Suprapubic skin (tissue), 4 donors: ENCODE results near the gene MLH3. TPM values are rescaled to one million over a fixed set of nuclear protein-coding genes. Genes with fewer than 3 reads are reported as not detected.
A peak's percentile ranks its signal among the peaks of the same experiment; 100 is the strongest.

Experiments used
- DNase-seq, 2 donors: peaks; one replicate each; pipeline ENCODE4 v3.0.0-alpha.2; 2019; ENCODE audit warnings: low spot score in 2 of 2
- H3K27ac ChIP-seq: fragments of 200-600 bp; sonication (generic); one replicate; pipeline ENCODE4 v1.5.1; 2019
- H3K27me3 ChIP-seq: fragments of 200-600 bp; sonication (generic); one replicate; pipeline ENCODE4 v1.5.1; 2019
- H3K36me3 ChIP-seq: fragments of 200-600 bp; sonication (generic); one replicate; pipeline ENCODE4 v1.5.1; 2019
- H3K4me1 ChIP-seq: fragments of 200-600 bp; sonication (generic); one replicate; pipeline ENCODE4 v1.5.1; 2019
- H3K4me3 ChIP-seq: fragments of 200-600 bp; sonication (generic); one replicate; pipeline ENCODE4 v1.5.1; 2019; ENCODE audit warnings: mild to moderate bottlenecking
- H3K9me3 ChIP-seq: fragments of 200-600 bp; sonication (generic); one replicate; pipeline ENCODE4 v1.5.1; 2019
- CTCF ChIP-seq, 2 donors: fragments of 200-600 bp in 1 of 2; fragments of 450-650 bp in 1 of 2; sonication (generic) in 1 of 2; IDR thresholded peaks; one replicate each; pipeline ENCODE4 v1.5.1; 2016 to 2019; ENCODE audit warnings: antibody characterized with exemption in 2 of 2, mild to moderate bottlenecking in 1 of 2, moderate library complexity in 1 of 2
- EP300 ChIP-seq: sonication (generic); formaldehyde crosslinking; IDR thresholded peaks from one replicate; pipeline ENCODE4 v1.6.1; 2017; ENCODE audit warnings: antibody characterized with exemption
- POLR2A ChIP-seq, 2 donors: fragments of 450-650 bp; IDR thresholded peaks; one replicate each; pipeline ENCODE4 v1.6.1; 2017; ENCODE audit warnings: antibody characterized with exemption in 2 of 2, mild to moderate bottlenecking in 2 of 2, moderate library complexity in 2 of 2
- POLR2AphosphoS5 ChIP-seq, 3 donors: sonication (generic); formaldehyde crosslinking; IDR thresholded peaks; one replicate each; pipeline ENCODE4 v1.6.1; 2017; ENCODE audit warnings: antibody characterized with exemption in 3 of 3
- WGBS: methylation state at CpG from one replicate; pipeline ENCODE4 v1.1.5; 2018; 5-methylcytosine and 5-hydroxymethylcytosine counted together
- total RNA-seq, 4 donors: library from RNA; depleted of rRNA; stranded (reverse); fragments of >200 nt; gene quantifications; one replicate each; pipeline ENCODE4 v1.1.0, GENCODE V29; 2016

The MLH3 gene
- total RNA-seq, 4 donors from 2014 or later: 8.6 to 27.0 (median 14.1) TPM

- 18% methylated on average over 2 of the region's 2 CpGs for WGBS
- no peaks in the 10 kb centered on the region for H3K27me3 ChIP-seq
- no peak for DNase-seq
- no peak overlapping the region for H3K4me3 ChIP-seq
- H3K36me3 ChIP-seq: no peaks in the 10 kb centered on the region
- H3K27ac ChIP-seq: no peak overlapping the region
- no peaks in the 10 kb centered on the region for H3K9me3 ChIP-seq
- TF ChIP-seq POLR2A (IDR thresholded peaks at IDR 0.05) (no peak), POLR2AphosphoS5 (IDR thresholded peaks at IDR 0.05) (no peak), CTCF (IDR thresholded peaks at IDR 0.05) (no peak), EP300 (no peak)
- H3K4me1 ChIP-seq: peaks cover 38% of the 10 kb centered on the region
These were observed 6.9 kb downstream of the MLH3 start for GRCh38 chr14:75044322-75044721.

GRCh38 chr14:75042035-75042434 lies 9.2 kb downstream of the MLH3 start:
- no peak overlapping the region for H3K27ac ChIP-seq
- no peak for DNase-seq
- TF ChIP-seq POLR2AphosphoS5 (IDR thresholded peaks at IDR 0.05): no peak
- no peak for TF ChIP-seq EP300
- no peak for TF ChIP-seq CTCF (IDR thresholded peaks at IDR 0.05)
- no peak for TF ChIP-seq POLR2A (IDR thresholded peaks at IDR 0.05)
- peaks cover 7% of the 10 kb centered on the region for H3K36me3 ChIP-seq
- no peaks in the 10 kb centered on the region for H3K27me3 ChIP-seq
- H3K4me1 ChIP-seq: peaks cover 23% of the 10 kb centered on the region
- H3K9me3 ChIP-seq: no peaks in the 10 kb centered on the region
- H3K4me3 ChIP-seq: no peak overlapping the region
- WGBS: 29% methylated on average over 6 of the region's 6 CpGs

GRCh38 chr14:75041613-75042012 lies 9.7 kb downstream of the MLH3 start:
- Histone ChIP-seq H3K27ac (peak overlapping the region; percentile 0), H3K36me3 (peaks cover 7% of the 10 kb centered on the region), H3K4me3 (no peak overlapping the region), H3K9me3 (no peaks in the 10 kb centered on the region), H3K4me1 (peaks cover 23% of the 10 kb centered on the region), H3K27me3 (no peaks in the 10 kb centered on the region)
- whole genome bisulfite sequencing: 70% methylated on average over 4 of the region's 4 CpGs
- TF ChIP-seq POLR2AphosphoS5 (IDR thresholded peaks at IDR 0.05) (no peak), CTCF (IDR thresholded peaks at IDR 0.05) (no peak)
- no peak for DNase-seq

GRCh38 chr14:75040959-75041358 lies 10.3 kb downstream of the MLH3 start:
- Histone ChIP-seq H3K9me3 (no peaks in the 10 kb centered on the region), H3K4me1 (peaks cover 23% of the 10 kb centered on the region), H3K4me3 (no peak overlapping the region), H3K27ac (peak overlapping the region; percentile 0), H3K36me3 (peaks cover 7% of the 10 kb centered on the region), H3K27me3 (no peaks in the 10 kb centered on the region)
- no peak for DNase-seq
- WGBS: 94% methylated on average over 2 of the region's 2 CpGs
- TF ChIP-seq POLR2A (IDR thresholded peaks at IDR 0.05) (no peak), EP300 (no peak), POLR2AphosphoS5 (IDR thresholded peaks at IDR 0.05) (no peak), CTCF (IDR thresholded peaks at IDR 0.05) (no peak)

- 88% methylated on average over 1 of the region's 1 CpG for WGBS
- no peaks in the 10 kb centered on the region for H3K9me3 ChIP-seq
- no peaks in the 10 kb centered on the region for H3K27me3 ChIP-seq
- H3K4me3 ChIP-seq: no peak overlapping the region
- peaks cover 7% of the 10 kb centered on the region for H3K36me3 ChIP-seq
- DNase-seq: no peak
- H3K27ac ChIP-seq: no peak overlapping the region
- no peak for TF ChIP-seq CTCF (IDR thresholded peaks at IDR 0.05)
- no peak for TF ChIP-seq EP300
- TF ChIP-seq POLR2A (IDR thresholded peaks at IDR 0.05): no peak
- TF ChIP-seq POLR2AphosphoS5 (IDR thresholded peaks at IDR 0.05): no peak
- H3K4me1 ChIP-seq: peaks cover 23% of the 10 kb centered on the region
These were observed 10.8 kb downstream of the MLH3 start for GRCh38 chr14:75040507-75040906.
